ENCODE results near the gene TP53INP2. TPM values are rescaled to one million over a fixed set of nuclear protein-coding genes. Genes with fewer than 3 reads are reported as not detected.

Gene TP53INP2
- total and polyA plus RNA-seq, 2 of the 4 experiments (the other 2 are of a cell fraction), result 1.3 to 7.4 TPM

GRCh38 chr20:34705397-34706301 lies 1.5 kb downstream of the TP53INP2 start:
- ATAC-seq (ENCODE audit: low read depth), result no peak

More at GRCh38 chr20:34705397-34706301, 1.5 kb downstream of the TP53INP2 start:
- Histone ChIP-seq H3K36me3 (ENCODE audit: control insufficient read depth, insufficient read depth, low read length) (peaks cover 4% of the 10 kb centered on the region; the same call in 1 of the 2 replicates), H2BK20ac (ENCODE audit: low read depth, low read length) (no peak overlapping the region), H3K4me1 (ENCODE audit: control insufficient read depth, insufficient read depth, low read length) (peaks cover 13% of the 10 kb centered on the region), H3K9ac (ENCODE audit: low read depth, low read length) (no peak overlapping the region; the same call in 1 of the 2 replicates), H3K23ac (ENCODE audit: low read depth, low read length) (peak overlapping the region; percentile 48; the same call in 1 of the 2 replicates), H3K9me3 (ENCODE audit: control insufficient read depth, insufficient read depth, low read length) (no peaks in the 10 kb centered on the region), H3K27me3 (ENCODE audit: control insufficient read depth, insufficient read depth, low read length) (no peaks in the 10 kb centered on the region), H3K4me2 (ENCODE audit: low read depth, low read length) (peak overlapping the region; percentile 70), H2BK15ac (ENCODE audit: low read depth, low read length) (no peak overlapping the region), H2AK5ac (ENCODE audit: low read depth, low read length) (peak overlapping the region; percentile 72; the same call in 1 of the 2 replicates), H3K56ac (ENCODE audit: extremely low read depth, insufficient read depth, low read length) (no peak overlapping the region), H3K4ac (ENCODE audit: low read depth, low read length) (peak overlapping the region; percentile 75; the same call in 1 of the 2 replicates), H2AFZ (replicated peaks; ENCODE audit: low read length, poor library complexity) (peak overlapping the region; percentile 96), H3K18ac (ENCODE audit: low read depth, low read length) (no peak overlapping the region), H4K91ac (ENCODE audit: insufficient read depth, low read depth, low read length) (no peak overlapping the region; the same call in 1 of the 2 replicates), H3K79me1 (ENCODE audit: low read depth in 1 of 2, low read length in 2 of 2) (peaks cover 0 to 39% of the 10 kb centered on the region in 2 experiments; a peak in 2 of 4 replicates), H3K27ac (ENCODE audit: insufficient read depth, low read length) (no peak overlapping the region), H2BK5ac (ENCODE audit: low read depth, low read length, poor library complexity, severe bottlenecking) (no peak overlapping the region), H2BK120ac (ENCODE audit: low read depth, low read length) (no peak overlapping the region), H3K9me1 (ENCODE audit: insufficient read depth, low read length) (peaks cover 13% of the 10 kb centered on the region), H4K5ac (ENCODE audit: low read depth, low read length) (no peak overlapping the region), H3K4me3 (ENCODE audit: insufficient read depth, low read depth, low read length) (peak overlapping the region; percentile 69), H4K8ac (ENCODE audit: low read depth in 2 of 2, low read length in 2 of 2) (peak overlapping the region in 1 of 2 experiments; percentile 83; a peak in 2 of 4 replicates), H4K20me1 (ENCODE audit: insufficient read depth, low read length) (0 out of 2 replicates have a peak, but pooled peaks cover 5% of the 10 kb centered on the region), H2AK9ac (replicated peaks; ENCODE audit: low read depth, low read length, poor library complexity) (peak overlapping the region; percentile 66), H3K14ac (replicated peaks; ENCODE audit: low read depth, low read length) (no peak overlapping the region)
- in situ Hi-C loops (cut with MboI; ENCODE audit: low sequenced_read_pairs) (no loop called here), intact Hi-C loops (cut with micrococcal nuclease) (loop anchor here (5.0 kb wide), 3 partner anchors 62 to 393 kb away; no protein-coding TSS in a partner anchor), dilution Hi-C loops (cut with HindIII; ENCODE audit: low sequenced_read_pairs, unreplicated experiment) (no loop called here)
- BruUV-seq (replicated peaks), result no TSS peak
- peak; percentile 23 for DNase-seq
- 0 out of 2 replicates have a peak, but pooled peaks have one; percentile 15 for TF ChIP-seq CTCF (conservative IDR thresholded peaks at IDR 0.05; ENCODE audit: low read depth, low read length)
- no peak for TF ChIP-seq NFE2L2 (IDR thresholded peaks at IDR 0.05; ENCODE audit: low read depth, low read length)
- peak; percentile 38; the same call in 1 of the 2 replicates for TF ChIP-seq FOS (IDR thresholded peaks at IDR 0.05; ENCODE audit: low read depth, low read length)
- ChIA-PET POLR2A (ENCODE audit: unreplicated experiment) (no interaction called here), CTCF (interaction anchor here (0.6 to 1.2 kb wide), 2 partner anchors 15 to 167 kb away, joined by 5 read pairs; no protein-coding TSS in a partner anchor)
- 100% methylated on average over 1 of the region's 6 CpGs; no CpG with 5 or more reads in 1 of the 2 experiments for WGBS, 2 experiments (ENCODE audit: extremely low coverage in 2 of 2, insufficient read length in 1 of 2)
